Stimulated activated CD4-positive, alpha-beta T cell treated with anti-CD3 and anti-CD28 coated beads, Interleukin-15, amount 100 ng/mL, for 24 hours (primary cell): ENCODE data around the gene ARL5B.

Experiments
- DNase-seq: peaks from one replicate; pipeline ENCODE4 v3.0.0-alpha.2; 2020

The ARL5B gene

DNA sequence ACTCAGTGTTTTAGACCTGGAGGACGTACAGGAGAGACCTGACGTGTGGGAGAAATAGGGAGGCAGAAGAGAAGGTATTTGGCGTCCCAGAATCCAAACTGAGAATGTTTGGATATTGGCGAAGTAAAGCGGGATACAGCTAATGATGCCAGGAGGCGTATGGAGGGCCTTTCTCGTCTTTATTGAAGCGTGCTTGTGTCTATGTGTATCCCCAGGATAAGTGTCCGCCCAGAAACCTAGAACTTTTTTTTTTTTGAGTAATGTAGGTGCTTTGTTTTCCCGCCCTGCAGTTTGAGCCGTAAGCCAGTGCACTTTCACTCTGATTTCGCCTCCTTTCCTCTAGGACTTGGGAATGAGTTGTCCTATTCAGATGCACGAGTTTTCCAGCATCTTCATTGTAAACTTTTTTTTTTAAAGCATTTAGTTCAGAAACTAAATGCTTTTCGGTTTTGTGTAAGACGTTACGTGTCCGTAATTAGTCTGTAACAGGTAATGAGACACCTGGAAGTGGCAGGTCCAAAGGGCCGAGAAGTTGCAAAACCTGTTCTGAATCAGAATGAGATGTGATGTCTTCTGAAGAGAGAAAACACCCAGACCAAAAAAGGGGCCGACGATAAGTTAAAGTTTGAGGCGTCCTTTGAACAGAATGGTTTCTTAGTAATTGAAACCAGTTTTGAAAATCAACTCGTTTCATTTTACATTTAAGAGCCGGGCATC, 746 bp downstream of the ARL5B start:
- no peak for DNase-seq

DNA sequence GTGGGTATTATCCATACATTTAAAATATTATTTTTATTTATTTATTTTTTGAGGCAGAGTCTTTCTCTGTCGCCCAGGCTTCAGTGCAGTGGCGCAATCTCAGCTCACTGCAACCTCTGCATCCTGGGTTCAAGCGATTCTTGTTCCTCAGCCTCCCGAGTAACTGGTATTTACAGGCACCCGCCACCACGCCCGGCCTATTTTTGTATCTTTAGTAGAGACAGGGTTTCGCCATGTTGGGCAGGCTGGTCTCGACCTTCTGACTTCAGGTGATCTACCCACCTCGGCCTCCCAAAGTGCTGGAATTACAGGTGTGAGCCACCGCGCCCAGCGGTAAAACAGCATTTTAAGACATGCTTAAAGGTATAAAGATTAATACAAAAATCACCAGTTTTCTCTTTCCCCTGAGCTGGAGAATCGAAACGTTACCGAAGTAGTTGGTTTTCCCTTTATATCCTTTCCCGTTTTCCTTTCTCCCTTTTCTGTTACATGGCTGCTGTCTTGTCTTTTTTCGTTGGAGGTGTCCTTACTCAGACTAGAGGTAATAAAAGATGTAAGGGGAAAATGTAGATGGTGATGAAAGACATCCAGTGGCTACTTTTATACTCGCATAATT, 1.7 kb downstream of the ARL5B start:
- no peak for DNase-seq

DNA sequence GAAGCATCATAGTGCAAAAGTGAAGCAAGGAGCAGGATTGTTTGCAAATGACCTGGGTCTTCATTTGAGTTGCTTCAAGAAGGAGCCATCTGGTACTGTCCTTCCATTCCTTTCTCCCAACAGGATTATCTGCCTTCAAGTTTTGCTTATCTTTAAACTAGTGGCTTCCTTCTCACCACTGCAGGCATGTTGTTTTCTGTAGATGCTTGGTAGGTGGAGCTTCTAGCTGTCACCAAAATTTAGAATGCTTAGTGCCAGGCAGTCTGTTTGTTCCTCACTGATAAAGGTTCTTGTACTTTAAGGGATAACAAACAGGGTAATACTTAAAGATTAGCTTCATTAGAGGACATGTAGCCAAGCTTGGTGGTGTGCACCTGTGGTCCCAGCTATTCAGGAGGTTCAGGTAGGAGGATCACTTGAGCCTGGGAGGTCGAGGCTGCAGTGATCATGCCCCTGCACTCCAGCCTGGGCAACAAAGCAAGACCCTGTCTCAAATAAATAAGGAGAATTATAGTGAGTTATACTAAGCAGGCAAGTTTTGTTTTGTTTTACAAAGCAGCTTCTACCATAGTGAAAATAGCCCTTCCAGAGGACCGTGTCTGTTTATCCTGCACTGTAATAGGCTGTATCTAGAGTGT, 5.7 kb downstream of the ARL5B start:
- no peak for DNase-seq

GRCh38 chr10:18665815-18666558, 6.8 kb downstream of the ARL5B start:
- DNase-seq, result no peak

DNA sequence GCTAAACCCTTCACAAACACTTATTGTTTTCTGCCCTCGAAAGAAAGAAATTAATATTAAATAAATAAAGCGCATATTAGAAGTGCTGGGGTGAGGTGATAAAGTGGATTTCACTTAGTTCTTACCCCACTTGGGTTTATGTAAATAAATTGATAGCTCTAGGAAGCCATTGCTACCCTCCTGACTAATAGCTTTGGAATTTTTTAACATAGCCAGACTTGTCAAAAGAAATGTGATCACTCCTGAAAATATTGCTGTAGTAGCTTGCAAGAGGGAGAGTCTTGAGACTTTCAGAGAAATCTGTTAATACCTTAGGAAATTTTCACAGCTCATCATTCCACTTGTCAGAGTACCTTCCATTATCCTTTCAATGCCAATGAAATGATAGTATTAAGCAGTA, 7.6 kb downstream of the ARL5B start:
- no peak for DNase-seq

DNA sequence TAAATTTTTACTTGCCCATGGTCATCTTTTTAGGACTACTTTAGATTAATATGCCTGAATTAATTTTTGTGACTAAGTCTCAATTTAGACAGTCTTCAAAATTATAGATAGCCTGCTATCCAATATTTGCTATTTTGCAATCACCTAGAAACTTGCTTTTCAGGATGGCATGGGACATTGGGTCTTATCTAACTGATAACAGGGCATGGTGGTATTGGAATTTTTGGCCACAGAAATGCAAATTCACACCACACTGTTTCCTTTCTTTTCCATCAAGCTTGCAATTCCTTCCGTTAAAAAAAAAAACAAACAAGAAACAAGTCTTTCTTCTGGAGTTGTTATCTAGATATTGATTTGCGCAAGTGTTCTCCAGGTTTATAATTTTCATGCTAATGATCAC, 8.8 kb downstream of the ARL5B start:
- no peak for DNase-seq

- no peak for DNase-seq
These were observed 16.0 kb downstream of the ARL5B start for GRCh38 chr10:18675086-18675801.

GRCh38 chr10:18680754-18681153, 21.5 kb downstream of the ARL5B start:
- DNase-seq, result no peak

- no peak for DNase-seq
These were observed 22.1 kb downstream of the ARL5B start for GRCh38 chr10:18681366-18681765.

DNA sequence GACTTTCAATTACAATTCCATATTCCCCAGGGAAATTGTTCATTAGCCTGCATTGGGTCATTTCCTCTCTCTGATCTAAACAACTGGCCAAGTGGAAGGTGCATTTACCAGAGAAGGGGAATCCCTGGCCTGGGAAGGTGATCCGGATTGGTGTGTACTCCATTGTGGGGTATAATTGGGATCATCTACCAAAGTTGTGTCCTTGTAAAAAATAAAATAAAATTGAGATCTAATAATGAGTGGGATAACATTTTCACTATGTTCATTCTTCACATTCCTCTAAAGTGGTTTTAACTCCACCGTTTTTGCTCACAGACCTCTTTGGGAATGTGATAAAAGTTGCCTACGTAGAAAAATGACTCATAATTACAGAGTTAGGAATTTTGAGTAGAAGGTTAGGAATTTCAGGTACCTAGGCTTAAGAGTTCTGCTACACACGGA, 22.8 kb downstream of the ARL5B start:
- no peak for DNase-seq

DNA sequence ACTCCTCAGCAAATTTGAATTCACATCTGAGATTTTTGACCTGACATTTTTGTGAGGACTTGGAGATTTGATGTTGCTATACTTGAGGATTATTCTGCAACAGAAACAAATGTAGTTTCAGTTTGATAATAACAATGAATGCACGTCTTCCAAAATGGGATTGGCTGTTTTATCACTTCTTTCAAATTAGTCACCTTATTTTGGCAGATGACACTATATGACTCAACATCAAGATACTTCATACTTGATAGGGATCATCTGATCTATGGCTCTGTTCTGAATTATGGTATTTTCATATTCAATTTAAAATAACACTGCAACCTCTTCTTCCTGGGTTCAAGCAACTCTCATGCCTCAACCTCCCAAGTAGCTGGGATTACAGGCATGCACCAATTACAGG, 24.2 kb downstream of the ARL5B start:
- DNase-seq, result no peak

GRCh38 chr10:18684416-18684815, 25.2 kb downstream of the ARL5B start:
- DNase-seq, result no peak

DNA sequence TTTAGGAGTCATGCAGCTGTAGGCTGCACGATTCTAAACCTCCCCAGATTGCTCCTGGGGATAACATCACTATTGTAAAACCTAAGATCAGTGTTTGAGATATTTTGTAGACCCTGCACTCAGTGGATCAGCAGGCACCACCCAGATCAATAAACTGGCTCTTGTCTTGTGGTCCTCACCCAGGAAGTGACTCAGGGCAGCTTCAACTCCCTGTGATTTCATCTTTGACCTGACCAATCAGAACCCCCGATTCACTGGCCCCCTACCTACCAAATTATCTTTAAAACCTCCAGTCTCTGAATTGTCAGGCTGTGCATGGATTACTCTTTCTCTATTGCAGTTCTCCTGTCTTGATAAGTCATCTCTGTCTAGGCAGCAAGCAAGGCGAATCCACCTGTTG, 25.7 kb downstream of the ARL5B start:
- no peak for DNase-seq

DNA sequence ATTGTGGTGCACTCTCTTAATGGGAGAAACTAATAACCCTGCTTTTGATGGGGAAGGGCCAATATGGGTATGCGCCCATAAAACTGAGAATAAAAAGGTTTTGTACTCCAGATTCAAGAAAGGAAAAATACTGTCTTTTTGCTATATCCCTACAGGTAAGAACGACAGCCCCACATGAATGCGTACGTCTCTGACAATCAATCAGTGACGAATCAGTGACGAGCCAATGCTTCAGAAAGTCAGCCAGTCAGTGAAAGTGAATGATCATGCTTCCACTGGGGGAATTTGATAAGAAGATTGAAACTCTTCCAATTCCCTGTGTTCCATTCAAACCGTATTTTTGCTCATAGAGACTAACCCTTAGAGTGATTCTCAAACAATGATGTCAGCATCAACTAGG, 26.3 kb downstream of the ARL5B start:
- no peak for DNase-seq

DNA sequence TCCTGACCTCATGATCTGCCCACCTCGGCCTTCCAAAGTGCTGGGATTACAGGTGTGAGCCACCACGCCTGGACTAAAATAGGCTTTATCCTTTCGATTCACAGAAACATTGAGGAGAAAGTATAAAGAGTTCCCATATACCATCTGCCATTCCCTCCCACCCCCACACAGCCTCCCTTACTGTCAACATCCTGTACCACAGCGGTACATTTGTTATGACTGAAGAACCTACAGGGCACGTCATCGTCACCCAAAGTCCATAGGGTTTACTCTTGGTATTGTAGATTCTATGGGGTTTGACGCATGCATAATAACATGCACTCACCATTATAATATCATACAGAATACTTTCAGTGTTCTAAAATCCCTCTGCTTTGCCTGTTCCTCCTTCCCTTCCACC, 28.0 kb downstream of the ARL5B start:
- DNase-seq, result no peak

- no peak for DNase-seq
These were observed 28.5 kb downstream of the ARL5B start for GRCh38 chr10:18687706-18688105.

- no peak for DNase-seq
These were observed 30.3 kb downstream of the ARL5B start for GRCh38 chr10:18689498-18689897.

GRCh38 chr10:18690541-18690940, 31.3 kb downstream of the ARL5B start:
- no peak for DNase-seq

- DNase-seq, result no peak
These were observed 40.9 kb downstream of the ARL5B start for GRCh38 chr10:18699849-18700840.

DNA sequence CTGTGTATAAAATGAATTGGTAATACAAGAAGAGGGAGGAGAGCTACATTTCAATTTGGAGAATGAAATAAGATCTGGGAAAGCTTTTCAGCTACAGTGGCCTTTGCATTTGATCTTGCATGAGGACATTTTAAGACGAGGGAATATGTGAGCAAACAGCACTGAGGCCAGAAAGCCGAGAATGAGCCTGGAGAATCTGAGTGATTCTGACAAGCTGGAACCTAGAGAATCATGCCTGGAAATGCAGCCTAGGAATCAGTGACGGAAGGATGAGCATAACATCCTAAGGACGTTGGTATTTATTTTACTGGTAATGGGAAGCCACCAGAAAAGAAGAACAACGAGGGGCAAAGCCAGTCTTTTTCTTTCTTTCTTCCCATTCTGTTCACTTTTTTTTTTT, 44.3 kb downstream of the ARL5B start:
- no peak for DNase-seq

GRCh38 chr10:18710201-18710653, 51.0 kb downstream of the ARL5B start:
- DNase-seq, result no peak

- no peak for DNase-seq
These were observed 53.8 kb downstream of the ARL5B start for GRCh38 chr10:18713077-18713476.
